Measurements from ENCODE around the gene ZNF385A. TPM values are rescaled to one million over a fixed set of nuclear protein-coding genes. Genes with fewer than 3 reads are reported as not detected.

ZNF385A gene
- total RNA-seq, 1 experiment from 2014 or later, result 5.7 TPM

- no peak overlapping the region for H3T11ph ChIP-seq (ENCODE audit: low read length)
- no peak overlapping the region for H4K8ac ChIP-seq (replicated peaks; ENCODE audit: insufficient read length, low read depth, low read length)
- no peak overlapping the region for H2BK120ac ChIP-seq (ENCODE audit: low read depth, low read length, poor library complexity, severe bottlenecking)
- H3K23ac ChIP-seq (ENCODE audit: insufficient read length, low read depth, low read length), result no peak overlapping the region
- no peaks in the 10 kb centered on the region for H3K23me2 ChIP-seq (ENCODE audit: insufficient read length, low read depth, low read length, poor library complexity, severe bottlenecking)
- H2AK5ac ChIP-seq (ENCODE audit: insufficient read length, low read length), result no peak overlapping the region
- no peak overlapping the region for H3K27ac ChIP-seq (ENCODE audit: insufficient read length, low read depth, low read length)
- no CpG with 5 or more reads among the region's 3 CpGs for WGBS (ENCODE audit: extremely low coverage, insufficient read length, low lambda C conversion rate)
- H3K79me2 ChIP-seq (ENCODE audit: insufficient read depth, low read length), result no peaks in the 10 kb centered on the region
- H4K20me1 ChIP-seq (ENCODE audit: control insufficient read depth, insufficient read depth, insufficient read length), result no peaks in the 10 kb centered on the region
- H3K27me3 ChIP-seq (ENCODE audit: insufficient read depth, low read length), result peaks cover 3% of the 10 kb centered on the region; the same call in 1 of the 2 replicates
- Mint-ChIP-seq H3K27me3 (ENCODE audit: low read depth) (peaks cover 90% of the 10 kb centered on the region), H3K4me3 (no peak overlapping the region), H3K36me3 (ENCODE audit: insufficient read depth in 1 of 3, low read depth in 3 of 3) (no peaks in the 10 kb centered on the region), H3K27ac (no peak overlapping the region), H3K4me1 (peaks cover 26 to 46% of the 10 kb centered on the region in 2 experiments), H3K9me3 (peaks cover 3% of the 10 kb centered on the region in 2 experiments; a peak in 3 of 5 replicates)
- H3K14ac ChIP-seq (ENCODE audit: insufficient read depth, low read length), result no peak overlapping the region
- H2BK15ac ChIP-seq (ENCODE audit: low read depth, low read length), result no peak overlapping the region
- DNase-seq, result no peak
- H2BK20ac ChIP-seq (ENCODE audit: low read depth, low read length, poor library complexity, severe bottlenecking), result no peak overlapping the region
- H3K9me3 ChIP-seq (ENCODE audit: control insufficient read depth, low read depth, low read length), result no peaks in the 10 kb centered on the region
- H2BK12ac ChIP-seq (ENCODE audit: insufficient read length, low read depth, low read length), result no peak overlapping the region
- H3K79me1 ChIP-seq (ENCODE audit: insufficient read depth, low read depth, low read length, poor library complexity, severe bottlenecking), result no peaks in the 10 kb centered on the region
- H4K91ac ChIP-seq (ENCODE audit: insufficient read length, low read depth, low read length), result no peak overlapping the region
- peaks cover 5% of the 10 kb centered on the region; the same call in 1 of the 2 replicates for H3K4me1 ChIP-seq (ENCODE audit: insufficient read depth, low read length)
- H3K56ac ChIP-seq (ENCODE audit: insufficient read length, low read depth, low read length), result no peak overlapping the region
- H3K18ac ChIP-seq (ENCODE audit: insufficient read length, low read depth, low read length), result no peak overlapping the region
- H3K4me2 ChIP-seq (ENCODE audit: insufficient read depth, insufficient read length, low read length), result no peak overlapping the region
- TF ChIP-seq, protein P1, sequence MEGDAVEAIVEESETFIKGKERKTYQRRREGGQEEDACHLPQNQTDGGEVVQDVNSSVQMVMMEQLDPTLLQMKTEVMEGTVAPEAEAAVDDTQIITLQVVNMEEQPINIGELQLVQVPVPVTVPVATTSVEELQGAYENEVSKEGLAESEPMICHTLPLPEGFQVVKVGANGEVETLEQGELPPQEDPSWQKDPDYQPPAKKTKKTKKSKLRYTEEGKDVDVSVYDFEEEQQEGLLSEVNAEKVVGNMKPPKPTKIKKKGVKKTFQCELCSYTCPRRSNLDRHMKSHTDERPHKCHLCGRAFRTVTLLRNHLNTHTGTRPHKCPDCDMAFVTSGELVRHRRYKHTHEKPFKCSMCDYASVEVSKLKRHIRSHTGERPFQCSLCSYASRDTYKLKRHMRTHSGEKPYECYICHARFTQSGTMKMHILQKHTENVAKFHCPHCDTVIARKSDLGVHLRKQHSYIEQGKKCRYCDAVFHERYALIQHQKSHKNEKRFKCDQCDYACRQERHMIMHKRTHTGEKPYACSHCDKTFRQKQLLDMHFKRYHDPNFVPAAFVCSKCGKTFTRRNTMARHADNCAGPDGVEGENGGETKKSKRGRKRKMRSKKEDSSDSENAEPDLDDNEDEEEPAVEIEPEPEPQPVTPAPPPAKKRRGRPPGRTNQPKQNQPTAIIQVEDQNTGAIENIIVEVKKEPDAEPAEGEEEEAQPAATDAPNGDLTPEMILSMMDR (conservative IDR thresholded peaks at IDR 0.05), result no peak
- H2AFZ ChIP-seq (ENCODE audit: low read length), result no peak overlapping the region
- no peak overlapping the region for H3K4ac ChIP-seq (ENCODE audit: low read depth, low read length)
- H2BK5ac ChIP-seq (ENCODE audit: insufficient read length, low read length), result no peak overlapping the region
- no peak overlapping the region for H3K9ac ChIP-seq (ENCODE audit: extremely low read depth, insufficient read length, low read length)
- no peak overlapping the region for H4K5ac ChIP-seq (ENCODE audit: insufficient read length, low read depth, low read length)
Measured at GRCh38 chr12:54426690-54427089, 42.2 kb upstream of the ZNF385A start.
